K562 (cell line): Measurements from ENCODE around the gene C1RL. TPM values are rescaled to one million over a fixed set of nuclear protein-coding genes. Genes with fewer than 3 reads are reported as not detected.

Experiments
- ATAC-seq: fragments of 200-7000 bp; cut with Tn5 transposase; 3 replicates; pipeline ENCODE4 v1.9.1; 2020; ENCODE audit warnings: moderate library complexity
- BruUV-seq: library from RNA; stranded (reverse); fragments of 400-500 nt; replicated peaks from 2 replicates; lab custom pipeline; 2021; lab: Mats Ljungman, UMichigan
- CTCF ChIA-PET: fragments of 300-600 bp; formaldehyde crosslinking; extraction: SDS; loops from one replicate; lab custom pipeline; 2021; ENCODE audit warnings: low intra/inter-chr PET ratio; lab: Yijun Ruan, JAX
- POLR2A ChIA-PET: fragments of 300-600, 350-650 bp; sonication (Branson Sonifier 250); formaldehyde crosslinking; extraction: SDS; loops from one replicate; lab custom pipeline; 2021; ENCODE audit warnings: antibody characterized with exemption, inconsistent platforms; lab: Yijun Ruan, JAX
- DNase-seq, 4 experiments: peaks; one replicate each; pipeline versions ENCODE4 v3.0.0 to v3.0.0-alpha.2; 2011 to 2018; ENCODE audit warnings: low spot score in 3 of 4, mixed read lengths in 3 of 4; ENCODE audit errors: extremely low read depth in 1 of 4
- FAIRE-seq: peaks from 2 replicates; lab custom pipeline; 2011; peaks lifted over from hg19 to GRCh38; lab: Jason Lieb, UNC
- H2AFZ ChIP-seq: 2 replicates; pipeline ENCODE4 v1.6.0; 2011; ENCODE audit warnings: low read depth, low read length, control low read depth, inconsistent platforms
- H3K27ac ChIP-seq: fragments of 200-600 bp; 3 replicates; pipeline ENCODE4 v1.8.0; 2011; ENCODE audit warnings: low read depth, mild to moderate bottlenecking, control low read depth, inconsistent platforms, low read length, moderate library complexity, mixed read lengths; ENCODE audit errors: extremely low read depth
- H3K27me3 ChIP-seq, 2 experiments: fragments of 300-600 bp in 1 of 2; 2 replicates in 1 of 2; 3 replicates in 1 of 2; pipeline versions ENCODE4 v1.6.0 to v1.8.0; 2011; ENCODE audit warnings: inconsistent platforms in 2 of 2, low read length in 2 of 2, mild to moderate bottlenecking in 1 of 2, mixed read lengths in 1 of 2, moderate library complexity in 1 of 2; ENCODE audit not compliant: control insufficient read depth in 2 of 2, insufficient read depth in 2 of 2
- H3K36me3 ChIP-seq: fragments of 300-600 bp; 3 replicates; pipeline ENCODE4 v1.8.0; 2011; ENCODE audit warnings: mild to moderate bottlenecking, low read length, inconsistent platforms; ENCODE audit not compliant: control insufficient read depth, insufficient read depth
- H3K4me1 ChIP-seq, 2 experiments: fragments of 200-600 bp in 1 of 2; replicated peaks in 1 of 2; 2 replicates in 1 of 2; 3 replicates in 1 of 2; pipeline versions ENCODE4 v1.5.1 to v1.8.0; 2011; ENCODE audit warnings: inconsistent platforms in 2 of 2, low read length in 2 of 2, mild to moderate bottlenecking in 1 of 2, mixed read lengths in 1 of 2, moderate library complexity in 1 of 2; ENCODE audit not compliant: control insufficient read depth in 2 of 2, insufficient read depth in 2 of 2
- H3K4me2 ChIP-seq: 2 replicates; pipeline ENCODE4 v1.6.1; 2011; ENCODE audit warnings: low read length, control low read depth, inconsistent platforms, mixed read lengths; ENCODE audit not compliant: insufficient read depth
- H3K4me3 ChIP-seq: fragments of 200-600 bp; sonication (generic), shearing (Covaris generic); 2 replicates; pipeline ENCODE4 v1.5.1; 2016; ENCODE audit warnings: control low read depth, inconsistent platforms
- H3K79me2 ChIP-seq: fragments of 200-600 bp; 3 replicates; pipeline ENCODE4 v1.8.0; 2011; ENCODE audit warnings: low read length, inconsistent platforms; ENCODE audit not compliant: control insufficient read depth, insufficient read depth
- H3K9ac ChIP-seq, 2 experiments: 2 replicates each; pipeline versions ENCODE4 v1.6.0 to v1.6.1; 2011; ENCODE audit warnings: low read depth in 2 of 2, low read length in 2 of 2, control low read depth in 1 of 2, inconsistent platforms in 1 of 2, mild to moderate bottlenecking in 1 of 2, mixed read lengths in 1 of 2; ENCODE audit not compliant: insufficient read depth in 1 of 2
- H3K9me1 ChIP-seq: one replicate; pipeline ENCODE4 v1.6.0; 2011; ENCODE audit warnings: inconsistent platforms, mild to moderate bottlenecking, low read length, moderate library complexity; ENCODE audit not compliant: control insufficient read depth, insufficient read depth
- H3K9me3 ChIP-seq: replicated peaks from 2 replicates; pipeline ENCODE4 v1.5.1; 2011; ENCODE audit warnings: low read depth, low read length, inconsistent platforms; ENCODE audit not compliant: control insufficient read depth, insufficient read depth
- H4K20me1 ChIP-seq: replicated peaks from 2 replicates; pipeline ENCODE4 v1.6.1; 2011; ENCODE audit warnings: low read length, inconsistent platforms, mixed read lengths; ENCODE audit not compliant: control insufficient read depth, insufficient read depth
- C11orf30 ChIP-seq: fragments of 450-650 bp; IDR thresholded peaks from 2 replicates; pipeline ENCODE4 v1.6.1; 2016; ENCODE audit warnings: low read depth, mild to moderate bottlenecking
- DDX20 ChIP-seq: fragments of 450-650 bp; IDR thresholded peaks from 2 replicates; pipeline ENCODE4 v1.6.1; 2016; ENCODE audit warnings: missing genetic modification characterization, low read depth, mild to moderate bottlenecking, missing compliant biosample characterization, moderate library complexity
- GABPA ChIP-seq: fragments of 200-800 bp; sonication (Bioruptor generic); conservative IDR thresholded peaks from 2 replicates; pipeline ENCODE4 v1.6.1; 2016; ENCODE audit warnings: low read depth, missing genetic modification characterization, missing compliant biosample characterization
- HMGN3 ChIP-seq: IDR thresholded peaks from 2 replicates; pipeline ENCODE4 v1.6.1; 2011; ENCODE audit warnings: borderline replicate concordance, low read depth, mild to moderate bottlenecking, mixed read lengths, low read length; ENCODE audit not compliant: insufficient read length; ENCODE audit errors: extremely low read depth
- KDM1A ChIP-seq, 2 experiments: fragments of 450-650 bp; IDR thresholded peaks; 2 replicates each; pipeline ENCODE4 v1.6.1; 2016; ENCODE audit warnings: mild to moderate bottlenecking in 2 of 2
- MAFF ChIP-seq: IDR thresholded peaks from 2 replicates; pipeline ENCODE4 v1.6.1; 2012; ENCODE audit warnings: low read length, improper control_type of control experiment
- MAFG ChIP-seq: fragments of 450-650 bp; conservative IDR thresholded peaks from 2 replicates; pipeline ENCODE4 v1.6.1; 2016; ENCODE audit warnings: missing genetic modification characterization, missing compliant biosample characterization
- MBD2 ChIP-seq: sonication (generic); IDR thresholded peaks from 2 replicates; pipeline ENCODE4 v1.6.1; 2016; ENCODE audit warnings: low read depth, borderline replicate concordance
- MCM2 ChIP-seq: fragments of 450-650 bp; IDR thresholded peaks from 2 replicates; pipeline ENCODE4 v1.6.1; 2017; ENCODE audit warnings: low read depth, mild to moderate bottlenecking
- MCM5 ChIP-seq: fragments of 450-650 bp; IDR thresholded peaks from 2 replicates; pipeline ENCODE4 v1.6.1; 2016; ENCODE audit warnings: low read depth
- NR2C1 ChIP-seq, 2 experiments: fragments of 450-650 bp; IDR thresholded peaks; 2 replicates each; pipeline ENCODE4 v1.6.1; 2017; ENCODE audit warnings: mild to moderate bottlenecking in 2 of 2, antibody characterized with exemption in 1 of 2, inconsistent platforms in 1 of 2, missing compliant biosample characterization in 1 of 2, missing genetic modification characterization in 1 of 2
- PPARD ChIP-seq: fragments of 250-450 bp; sonication (Bioruptor Pico); IDR thresholded peaks from 2 replicates; pipeline ENCODE4 v1.8.0; 2022; ENCODE audit warnings: inconsistent platforms, mild to moderate bottlenecking, moderate library complexity
- PTBP1 ChIP-seq: fragments of 200-400 bp; formaldehyde crosslinking; IDR thresholded peaks from 2 replicates; pipeline ENCODE4 v1.6.1; 2017; ENCODE audit warnings: low read depth, low read length
- RAD21 ChIP-seq, 2 experiments: fragments of 250-450 bp in 1 of 2; fragments of 450-650 bp in 1 of 2; sonication (Bioruptor Pico) in 1 of 2; formaldehyde crosslinking in 1 of 2; IDR thresholded peaks in 1 of 2; conservative IDR thresholded peaks in 1 of 2; 2 replicates each; pipeline versions ENCODE4 v1.4.0 to v1.8.0; 2020 to 2022; ENCODE audit warnings: mild to moderate bottlenecking in 2 of 2, moderate library complexity in 1 of 2
- TFAM ChIP-seq: fragments of 250-450 bp; sonication (Bioruptor Pico); conservative IDR thresholded peaks from 2 replicates; pipeline ENCODE4 v1.5.0; 2021; ENCODE audit warnings: mild to moderate bottlenecking, moderate library complexity
- TOE1 ChIP-seq, 2 experiments: fragments of 450-650 bp in 1 of 2; sonication (generic) in 1 of 2; formaldehyde crosslinking in 1 of 2; IDR thresholded peaks; 2 replicates each; pipeline versions ENCODE4 v1.7.1 to v1.8.0; 2016 to 2022; ENCODE audit warnings: borderline replicate concordance in 2 of 2, mild to moderate bottlenecking in 2 of 2, antibody characterized with exemption in 1 of 2, inconsistent platforms in 1 of 2, low read depth in 1 of 2, missing genetic modification reagents in 1 of 2, moderate library complexity in 1 of 2
- TRIM28 ChIP-seq: fragments of 450-650 bp; IDR thresholded peaks from 2 replicates; pipeline ENCODE4 v1.6.1; 2017
- ZNF316 ChIP-seq: fragments of 450-650 bp; IDR thresholded peaks from 2 replicates; pipeline ENCODE4 v1.6.1; 2016
- ZNF431 ChIP-seq: sonication (generic); formaldehyde crosslinking; IDR thresholded peaks from 2 replicates; pipeline ENCODE4 v1.8.0; 2022; ENCODE audit warnings: mild to moderate bottlenecking, missing genetic modification reagents
- ZNF583 ChIP-seq: fragments of 250-450 bp; sonication (Bioruptor Pico); IDR thresholded peaks from 2 replicates; pipeline ENCODE4 v1.4.0; 2020
- WGBS: fragments of 100-300 bp; shearing (Covaris generic); methylation state at CpG from one replicate; pipeline ENCODE4 v1.1.6; 2016; ENCODE audit warnings: low coverage, mixed read lengths; ENCODE audit not compliant: insufficient coverage; ENCODE audit errors: missing lambda C conversion rate; 5-methylcytosine and 5-hydroxymethylcytosine counted together
- in situ Hi-C: fragments of 300-500 bp; cut with MboI; formaldehyde crosslinking; loops from 4 replicates; pipeline ENCODE4 v1.15.0; 2018; ENCODE audit warnings: inconsistent platforms, mixed read lengths
- intact Hi-C: fragments of 100-400 bp; cut with micrococcal nuclease; formaldehyde crosslinking; loops from 2 replicates; pipeline ENCODE4 v1.14.2; 2022
- polyA plus RNA-seq, 8 experiments: library from polyadenylated mRNA; depleted of rRNA in 4 of 8; stranded (reverse) in 5 of 8; unstranded in 3 of 8; fragments of >200 nt; fragmentation: Nextera tagmentation in 2 of 8; fragmentation: Illumina TruSeq in 1 of 8; extraction: Ambion mirVana in 2 of 8; extraction: Trizol in 1 of 8; gene quantifications; 2 replicates each; pipeline versions ENCODE4 v1.2.1 to v1.2.3, GENCODE V29; 2011 to 2014; ENCODE audit warnings: inconsistent platforms in 1 of 8, missing spikeins in 1 of 8
- total RNA-seq, 7 experiments: library from RNA; depleted of rRNA in 6 of 7; stranded (reverse); fragments of >200 nt in 6 of 7; fragmentation: Illumina TruSeq in 2 of 7; extraction: Trizol in 2 of 7; gene quantifications; 2 replicates each; pipeline versions ENCODE4 v1.2.1 to v1.2.3, GENCODE V29; 2011 to 2021; ENCODE audit warnings: low replicate concordance in 1 of 7
- TF ChIP-seq, protein P1 (sequence below): sonication (generic); formaldehyde crosslinking; IDR thresholded peaks from 2 replicates; pipeline ENCODE4 v1.8.0; 2022; ENCODE audit warnings: missing genetic modification reagents, mild to moderate bottlenecking, moderate library complexity, borderline replicate concordance
- TF ChIP-seq, protein P2 (sequence below): sonication (generic); formaldehyde crosslinking; IDR thresholded peaks from 2 replicates; pipeline ENCODE4 v1.8.1; 2023; ENCODE audit warnings: mild to moderate bottlenecking, missing genetic modification reagents

Gene C1RL
- total and polyA plus RNA-seq, 9 of the 15 experiments (the other 6 are each of a cell fraction or from before 2014, with no cell fraction given), result 1.4 to 10.7 (median 8.0) TPM

DNA sequence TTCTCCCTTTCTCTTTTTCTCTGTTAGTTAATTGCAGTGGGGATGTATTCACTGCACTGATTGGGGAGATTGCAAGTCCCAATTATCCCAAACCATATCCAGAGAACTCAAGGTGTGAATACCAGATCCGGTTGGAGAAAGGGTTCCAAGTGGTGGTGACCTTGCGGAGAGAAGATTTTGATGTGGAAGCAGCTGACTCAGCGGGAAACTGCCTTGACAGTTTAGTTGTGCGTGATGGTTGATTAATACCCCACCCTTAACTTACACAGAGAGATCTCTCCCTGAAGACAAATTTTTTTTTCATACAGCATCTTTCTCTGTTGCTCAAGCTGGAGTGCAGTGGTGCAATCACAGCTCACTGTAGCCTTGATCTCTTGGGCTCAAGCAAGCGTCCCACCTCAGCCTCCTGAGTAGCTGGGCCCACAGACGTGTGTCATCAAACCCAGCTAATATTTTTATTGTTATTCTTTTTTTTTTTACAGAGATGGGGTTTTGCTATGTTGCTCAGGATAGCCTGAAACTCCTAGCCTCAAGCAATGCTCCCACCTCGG is 43.9 kb downstream of the C1RL start:
- no peaks in the 10 kb centered on the region for H3K9me3 ChIP-seq
- no TSS peak for BruUV-seq
- 32% methylated on average over 7 of the region's 7 CpGs for WGBS
- TF ChIP-seq C11orf30 (peak; percentile 58; the same call in 1 of the 2 replicates), DDX20 (tag) (no peak), ZNF316 (peak; percentile 70), ZNF583 (CRISPR knock-in tag) (no peak), GABPA (no peak), KDM1A (IDR thresholded peaks at IDR 0.05) (no peak), MBD2 (no peak), MCM5 (no peak), PTBP1 (no peak), TOE1 (IDR thresholded peaks at IDR 0.05; ENCODE audit: borderline replicate concordance) (no peak), TOE1 (CRISPR knock-in tag; IDR thresholded peaks at IDR 0.05; ENCODE audit: borderline replicate concordance, low read depth) (no peak), HMGN3 (no peak), ZNF431 (CRISPR knock-in tag) (no peak), MAFG (tag) (peak; percentile 32; the same call in 1 of the 2 replicates), NR2C1 (IDR thresholded peaks at IDR 0.05) (no peak), NR2C1 (tag; IDR thresholded peaks at IDR 0.05) (no peak), PPARD (no peak), MCM2 (no peak), MAFF (peak; percentile 44; the same call in 1 of the 2 replicates), RAD21 (CRISPR knock-in tag; conservative IDR thresholded peaks at IDR 0.05 in 1 of 2, IDR thresholded peaks at IDR 0.05 in 1 of 2) (no peak), TRIM28 (no peak), TFAM (CRISPR knock-in tag) (no peak)
- TF ChIP-seq, protein P1, sequence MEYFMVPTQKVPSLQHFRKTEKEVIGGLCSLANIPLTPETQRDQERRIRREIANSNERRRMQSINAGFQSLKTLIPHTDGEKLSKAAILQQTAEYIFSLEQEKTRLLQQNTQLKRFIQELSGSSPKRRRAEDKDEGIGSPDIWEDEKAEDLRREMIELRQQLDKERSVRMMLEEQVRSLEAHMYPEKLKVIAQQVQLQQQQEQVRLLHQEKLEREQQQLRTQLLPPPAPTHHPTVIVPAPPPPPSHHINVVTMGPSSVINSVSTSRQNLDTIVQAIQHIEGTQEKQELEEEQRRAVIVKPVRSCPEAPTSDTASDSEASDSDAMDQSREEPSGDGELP, result no peak
- TF ChIP-seq, protein P2, sequence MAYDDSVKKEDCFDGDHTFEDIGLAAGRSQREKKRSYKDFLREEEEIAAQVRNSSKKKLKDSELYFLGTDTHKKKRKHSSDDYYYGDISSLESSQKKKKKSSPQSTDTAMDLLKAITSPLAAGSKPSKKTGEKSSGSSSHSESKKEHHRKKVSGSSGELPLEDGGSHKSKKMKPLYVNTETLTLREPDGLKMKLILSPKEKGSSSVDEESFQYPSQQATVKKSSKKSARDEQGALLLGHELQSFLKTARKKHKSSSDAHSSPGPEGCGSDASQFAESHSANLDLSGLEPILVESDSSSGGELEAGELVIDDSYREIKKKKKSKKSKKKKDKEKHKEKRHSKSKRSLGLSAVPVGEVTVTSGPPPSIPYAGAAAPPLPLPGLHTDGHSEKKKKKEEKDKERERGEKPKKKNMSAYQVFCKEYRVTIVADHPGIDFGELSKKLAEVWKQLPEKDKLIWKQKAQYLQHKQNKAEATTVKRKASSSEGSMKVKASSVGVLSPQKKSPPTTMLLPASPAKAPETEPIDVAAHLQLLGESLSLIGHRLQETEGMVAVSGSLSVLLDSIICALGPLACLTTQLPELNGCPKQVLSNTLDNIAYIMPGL, result no peak

More for the DNA sequence above, 43.9 kb downstream of the C1RL start:
- H3K4me1 ChIP-seq, result peaks cover 12 to 18% of the 10 kb centered on the region in 2 experiments; a peak in 3 of 5 replicates
- no peak overlapping the region for H3K27ac ChIP-seq
- ATAC-seq (no peak), DNase-seq (no peak), FAIRE-seq (no peak)
- H3K9ac ChIP-seq, result no peak overlapping the region
- ChIA-PET POLR2A (interaction anchor here (0.6 kb wide), 1 partner anchor 74 kb away, joined by 4 read pairs; no protein-coding TSS in a partner anchor), CTCF (no interaction called here)
- no peak overlapping the region for H3K4me3 ChIP-seq
- no peaks in the 10 kb centered on the region for H4K20me1 ChIP-seq
- intact Hi-C loops, result no loop called here
- no peak overlapping the region for H3K4me2 ChIP-seq
- H3K9me1 ChIP-seq, result no peaks in the 10 kb centered on the region
- H3K27me3 ChIP-seq, result no peaks in the 10 kb centered on the region
- in situ Hi-C loops, result no loop called here
- no peak overlapping the region for H2AFZ ChIP-seq
- no peaks in the 10 kb centered on the region for H3K36me3 ChIP-seq
- no peaks in the 10 kb centered on the region for H3K79me2 ChIP-seq
